Measurements from ENCODE around the gene ALDH1L1. TPM values are rescaled to one million over a fixed set of nuclear protein-coding genes. Genes with fewer than 3 reads are reported as not detected.

Gene ALDH1L1
- total and polyA plus RNA-seq, 7 experiments from 2014 or later: not detected

- ATAC-seq (no peak), DNase-seq (no peak)
- CTCF ChIA-PET: no interaction called here
- Mint-ChIP-seq H3K4me3 (no peak overlapping the region), H3K27ac (no peak overlapping the region), H3K36me3 (peaks cover 0 to 17% (median 0%) of the 10 kb centered on the region in 5 donors), H3K27me3 (no peaks in the 10 kb centered on the region), H3K9me3 (no peaks in the 10 kb centered on the region), H3K4me1 (peaks cover 12 to 28% (median 24%) of the 10 kb centered on the region in 7 donors)
- no peak overlapping the region for H3K4me3 ChIP-seq (ENCODE audit: low read length)
- intact Hi-C loops (cut with micrococcal nuclease): no loop called here
- H3K36me3 ChIP-seq (ENCODE audit: control insufficient read depth in 2 of 3, insufficient read depth in 3 of 3, low read length in 3 of 3): peaks cover 0 to 9% (median 0%) of the 10 kb centered on the region in 3 experiments
- POLR2A ChIA-PET: no interaction called here
- no peaks in the 10 kb centered on the region for H3K4me1 ChIP-seq (ENCODE audit: control insufficient read depth in 2 of 2, insufficient read depth in 2 of 2, low read length in 2 of 2)
- H3K9me3 ChIP-seq (ENCODE audit: control insufficient read depth in 2 of 3, low read length in 3 of 3): no peaks in the 10 kb centered on the region
- H3K27me3 ChIP-seq (ENCODE audit: control insufficient read depth in 2 of 2, insufficient read depth in 2 of 2, low read length in 2 of 2): no peaks in the 10 kb centered on the region
- H3K27ac ChIP-seq (ENCODE audit: low read depth, low read length): no peak overlapping the region
Observed at GRCh38 chr3:126056088-126056487, 124.3 kb downstream of the ALDH1L1 start.

GRCh38 chr3:126054870-126055269 lies 125.5 kb downstream of the ALDH1L1 start:
- ChIA-PET POLR2A (no interaction called here), CTCF (no interaction called here)
- no peaks in the 10 kb centered on the region for H3K4me1 ChIP-seq (ENCODE audit: control insufficient read depth in 2 of 2, insufficient read depth in 2 of 2, low read length in 2 of 2)
- ATAC-seq: no peak
- H3K27ac ChIP-seq (ENCODE audit: low read depth, low read length): no peak overlapping the region
- peaks cover 0 to 27% (median 5%) of the 10 kb centered on the region in 5 donors for H3K36me3 Mint-ChIP-seq
- H3K27me3 ChIP-seq (ENCODE audit: control insufficient read depth in 2 of 2, insufficient read depth in 2 of 2, low read length in 2 of 2): no peaks in the 10 kb centered on the region
- no peak overlapping the region for H3K27ac Mint-ChIP-seq
- H3K4me3 ChIP-seq (ENCODE audit: low read length): no peak overlapping the region
- H3K4me3 Mint-ChIP-seq: no peak overlapping the region
- no peak for DNase-seq
- H3K27me3 Mint-ChIP-seq: no peaks in the 10 kb centered on the region
- H3K36me3 ChIP-seq (ENCODE audit: control insufficient read depth in 2 of 3, insufficient read depth in 3 of 3, low read length in 3 of 3): peaks cover 0 to 18% (median 0%) of the 10 kb centered on the region in 3 experiments
- no peaks in the 10 kb centered on the region for H3K9me3 Mint-ChIP-seq
- peaks cover 12 to 28% (median 24%) of the 10 kb centered on the region in 7 donors for H3K4me1 Mint-ChIP-seq
- intact Hi-C loops (cut with micrococcal nuclease): no loop called here
- H3K9me3 ChIP-seq (ENCODE audit: control insufficient read depth in 2 of 3, low read length in 3 of 3): no peaks in the 10 kb centered on the region

GRCh38 chr3:126053949-126054569 lies 126.3 kb downstream of the ALDH1L1 start:
- Mint-ChIP-seq H3K4me3 (no peak overlapping the region), H3K27ac (no peak overlapping the region), H3K4me1 (peaks cover 12 to 25% (median 24%) of the 10 kb centered on the region in 7 donors), H3K36me3 (peaks cover 0 to 27% (median 9%) of the 10 kb centered on the region in 5 donors), H3K27me3 (no peaks in the 10 kb centered on the region), H3K9me3 (no peaks in the 10 kb centered on the region)
- Histone ChIP-seq H3K27ac (ENCODE audit: low read depth, low read length) (no peak overlapping the region), H3K4me1 (ENCODE audit: control insufficient read depth in 2 of 2, insufficient read depth in 2 of 2, low read length in 2 of 2) (no peaks in the 10 kb centered on the region), H3K4me3 (ENCODE audit: low read length) (no peak overlapping the region), H3K9me3 (ENCODE audit: control insufficient read depth in 2 of 3, low read length in 3 of 3) (no peaks in the 10 kb centered on the region), H3K27me3 (ENCODE audit: control insufficient read depth in 2 of 2, insufficient read depth in 2 of 2, low read length in 2 of 2) (no peaks in the 10 kb centered on the region), H3K36me3 (ENCODE audit: control insufficient read depth in 2 of 3, insufficient read depth in 3 of 3, low read length in 3 of 3) (peaks cover 0 to 19% (median 0%) of the 10 kb centered on the region in 3 experiments)
- no peak for ATAC-seq
- ChIA-PET POLR2A (no interaction called here), CTCF (no interaction called here)
- intact Hi-C loops (cut with micrococcal nuclease): no loop called here
- DNase-seq: no peak

Other genes starting within 250 kb of the ALDH1L1 start
- gene ROPN1B, start 211.4 kb downstream of the ALDH1L1 start, total RNA-seq: not detected
- under 1 TPM in 1 of 2 donors, not detected in 1; 0.26 TPM for gene ROPN1B, start 211.4 kb downstream of the ALDH1L1 start, polyA plus RNA-seq
- 10 to 100 TPM; 24.1 to 33.6 (median 29.6) TPM for gene SLC41A3, start 96.5 kb downstream of the ALDH1L1 start, total RNA-seq
- gene SLC41A3, start 96.5 kb downstream of the ALDH1L1 start, polyA plus RNA-seq: 10 to 100 TPM; 26.5 to 31.2 TPM
- gene KLF15, start 176.8 kb upstream of the ALDH1L1 start, total RNA-seq: under 1 TPM in 2 of 5 experiments, not detected in 3; 0.57 to 0.81 TPM
- gene KLF15, start 176.8 kb upstream of the ALDH1L1 start, polyA plus RNA-seq: not detected
- gene CFAP100, start 214.3 kb upstream of the ALDH1L1 start, total RNA-seq: not detected
- gene CFAP100, start 214.3 kb upstream of the ALDH1L1 start, polyA plus RNA-seq: not detected

Measured in naive thymus-derived CD4-positive, alpha-beta T cell (primary cell).